ENCODE results near the gene GATC.

The GATC gene

GRCh38 chr12:120453060-120453750 lies 7.0 kb downstream of the GATC start:
- TF ChIP-seq, protein P1, sequence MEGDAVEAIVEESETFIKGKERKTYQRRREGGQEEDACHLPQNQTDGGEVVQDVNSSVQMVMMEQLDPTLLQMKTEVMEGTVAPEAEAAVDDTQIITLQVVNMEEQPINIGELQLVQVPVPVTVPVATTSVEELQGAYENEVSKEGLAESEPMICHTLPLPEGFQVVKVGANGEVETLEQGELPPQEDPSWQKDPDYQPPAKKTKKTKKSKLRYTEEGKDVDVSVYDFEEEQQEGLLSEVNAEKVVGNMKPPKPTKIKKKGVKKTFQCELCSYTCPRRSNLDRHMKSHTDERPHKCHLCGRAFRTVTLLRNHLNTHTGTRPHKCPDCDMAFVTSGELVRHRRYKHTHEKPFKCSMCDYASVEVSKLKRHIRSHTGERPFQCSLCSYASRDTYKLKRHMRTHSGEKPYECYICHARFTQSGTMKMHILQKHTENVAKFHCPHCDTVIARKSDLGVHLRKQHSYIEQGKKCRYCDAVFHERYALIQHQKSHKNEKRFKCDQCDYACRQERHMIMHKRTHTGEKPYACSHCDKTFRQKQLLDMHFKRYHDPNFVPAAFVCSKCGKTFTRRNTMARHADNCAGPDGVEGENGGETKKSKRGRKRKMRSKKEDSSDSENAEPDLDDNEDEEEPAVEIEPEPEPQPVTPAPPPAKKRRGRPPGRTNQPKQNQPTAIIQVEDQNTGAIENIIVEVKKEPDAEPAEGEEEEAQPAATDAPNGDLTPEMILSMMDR (conservative IDR thresholded peaks at IDR 0.05; ENCODE audit: low read length) = no peak
- DNase-seq (ENCODE audit: low read depth) = no peak
- no peak overlapping the region for H3K4me3 ChIP-seq (ENCODE audit: low read length)

DNA sequence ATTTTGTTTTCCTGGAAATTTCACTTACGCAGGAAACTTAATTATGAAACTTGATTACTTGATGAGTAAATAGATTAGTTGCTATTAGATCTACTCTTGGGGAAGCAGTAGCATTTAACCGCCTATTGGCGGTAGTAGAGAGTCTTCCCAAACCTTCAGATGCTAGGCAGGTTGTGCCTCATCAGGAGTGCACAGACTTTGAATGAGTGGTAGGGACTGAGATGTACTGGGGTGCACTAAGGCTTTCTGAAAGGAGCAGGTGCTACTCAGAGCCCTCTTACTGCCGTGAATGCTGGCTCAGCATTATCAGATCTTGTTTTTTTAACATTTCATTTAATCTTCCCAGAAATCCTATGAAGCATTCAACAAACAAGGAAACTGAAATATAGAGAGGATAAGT lies 7.7 kb downstream of the GATC start:
- no peak overlapping the region for H3K4me3 ChIP-seq (ENCODE audit: low read length)
- DNase-seq (ENCODE audit: low read depth) = peak; percentile 25
- TF ChIP-seq, protein P1 (conservative IDR thresholded peaks at IDR 0.05; ENCODE audit: low read length) = peak; percentile 68

DNA sequence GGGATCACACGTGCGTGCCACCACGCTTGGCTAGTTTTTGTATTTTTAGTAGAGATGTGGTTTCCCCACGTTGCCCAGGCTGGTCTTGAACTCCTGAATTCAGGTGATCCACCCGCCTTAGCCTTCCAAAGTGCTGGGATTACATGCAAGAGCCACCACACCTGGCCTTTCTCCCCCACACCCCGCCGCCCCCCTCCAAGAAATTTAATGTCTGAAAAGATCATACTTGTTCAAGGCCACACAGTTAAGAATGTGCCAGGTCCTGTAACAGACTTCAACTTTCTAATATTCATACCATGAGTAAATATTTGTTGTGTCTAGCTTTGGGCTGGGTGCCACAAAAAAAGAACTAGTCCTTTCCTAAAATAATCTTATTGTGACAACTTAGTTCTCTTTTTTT lies 9.1 kb downstream of the GATC start:
- no peak for DNase-seq (ENCODE audit: low read depth)
- no peak overlapping the region for H3K4me3 ChIP-seq (ENCODE audit: low read length)
- TF ChIP-seq, protein P1 (conservative IDR thresholded peaks at IDR 0.05; ENCODE audit: low read length) = no peak

DNA sequence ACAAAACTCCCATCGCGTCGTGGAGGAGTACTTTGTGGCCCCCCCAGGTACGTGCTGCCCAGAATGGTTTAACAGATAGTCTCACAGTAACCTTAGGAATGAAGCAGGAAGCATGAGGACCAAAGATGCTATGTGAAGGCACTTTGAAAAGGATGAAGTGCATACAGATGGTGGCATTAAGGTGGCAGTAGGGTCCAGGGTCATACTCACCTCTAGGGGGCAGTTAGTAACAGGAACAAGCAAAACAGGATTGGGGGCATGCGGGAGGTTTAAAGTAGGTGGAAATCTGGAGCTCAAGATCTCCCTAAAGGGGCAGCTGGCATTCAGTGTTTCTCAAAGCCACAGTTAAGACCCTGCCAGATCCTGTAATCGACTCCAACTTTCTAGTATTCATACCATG lies 10.9 kb downstream of the GATC start:
- TF ChIP-seq, protein P1 (conservative IDR thresholded peaks at IDR 0.05; ENCODE audit: low read length) = peak; percentile 39
- no peak for DNase-seq (ENCODE audit: low read depth)
- H3K4me3 ChIP-seq (ENCODE audit: low read length) = no peak overlapping the region

DNA sequence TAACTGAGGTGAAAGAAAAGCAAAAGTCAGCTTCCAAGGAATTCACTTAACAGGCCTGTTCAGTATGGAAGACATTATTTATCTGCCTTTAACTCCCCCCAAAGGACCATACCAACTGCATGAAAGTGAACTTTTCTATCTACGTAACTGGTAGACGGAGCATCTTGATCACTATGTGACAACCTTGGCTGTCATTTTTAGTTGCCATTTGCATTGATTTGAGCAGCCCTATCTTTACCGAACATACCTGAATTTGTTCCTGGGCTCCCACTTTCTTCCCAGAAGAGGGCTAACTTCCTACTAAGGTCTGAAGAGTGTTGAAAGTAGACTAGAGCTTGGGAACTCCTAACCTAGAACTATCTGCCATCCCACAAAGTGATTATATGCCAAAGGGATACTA lies 13.9 kb downstream of the GATC start:
- no peak for DNase-seq (ENCODE audit: low read depth)
- TF ChIP-seq, protein P1 (conservative IDR thresholded peaks at IDR 0.05; ENCODE audit: low read length) = no peak
- no peak overlapping the region for H3K4me3 ChIP-seq (ENCODE audit: low read length)

DNA sequence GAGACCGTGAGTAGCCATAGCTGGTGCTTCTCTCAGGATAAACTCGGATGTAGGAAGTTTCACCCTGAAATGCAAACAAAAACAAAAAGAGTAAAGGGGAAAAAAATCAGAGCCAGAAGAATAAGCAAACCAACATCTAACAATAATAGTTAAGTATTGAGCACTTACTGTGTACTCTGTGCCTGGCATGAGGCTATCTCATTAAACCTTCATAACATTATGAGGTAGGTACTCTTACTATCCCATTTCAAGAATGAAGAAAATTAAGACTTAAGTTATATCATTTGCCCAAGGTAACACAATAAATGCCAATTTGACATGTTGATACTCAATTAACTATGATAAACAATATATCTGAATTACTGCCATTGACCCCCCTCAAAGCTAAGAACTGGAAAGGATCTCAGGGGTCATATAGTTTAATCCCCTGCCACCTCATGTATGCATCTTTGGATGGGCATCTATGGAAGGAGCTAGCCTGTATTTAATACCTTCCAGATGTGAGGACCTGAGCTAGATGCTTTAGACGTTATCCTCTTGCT lies 15.9 kb downstream of the GATC start:
- H3K4me3 ChIP-seq (ENCODE audit: low read length) = no peak overlapping the region
- no peak for DNase-seq (ENCODE audit: low read depth)
- TF ChIP-seq, protein P1 (conservative IDR thresholded peaks at IDR 0.05; ENCODE audit: low read length) = no peak

DNA sequence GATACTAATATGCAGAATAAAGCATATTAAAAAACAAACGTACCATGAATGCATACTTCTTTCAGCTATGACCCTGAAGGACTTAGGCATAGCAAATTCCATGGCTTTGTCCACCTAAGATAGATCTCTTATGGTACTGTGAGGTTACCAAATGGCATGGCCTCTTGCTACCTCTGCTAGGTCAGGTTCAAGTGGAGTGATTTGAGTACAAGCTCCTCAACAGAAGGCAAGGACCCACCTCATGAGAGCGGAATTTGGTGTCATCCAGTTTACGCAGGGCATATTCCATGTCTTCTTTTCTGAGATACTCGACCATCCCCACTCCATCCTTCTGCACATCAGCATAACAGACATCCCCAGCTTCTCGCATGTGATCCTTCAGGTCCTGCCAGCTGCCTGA lies 17.5 kb downstream of the GATC start:
- DNase-seq (ENCODE audit: low read depth) = no peak
- TF ChIP-seq, protein P1 (conservative IDR thresholded peaks at IDR 0.05; ENCODE audit: low read length) = no peak
- no peak overlapping the region for H3K4me3 ChIP-seq (ENCODE audit: low read length)

Measured in AG10803 (cell line).